ENCODE measurements around the gene C16orf95. TPM values are rescaled to one million over a fixed set of nuclear protein-coding genes. Genes with fewer than 3 reads are reported as not detected.
A peak's percentile ranks its signal among the peaks of the same experiment; 100 is the strongest.

The C16orf95 gene
- total and polyA plus RNA-seq, 12 donors, result 0.67 to 9.9 (median 5.3) TPM

GRCh38 chr16:87330257-87330624 lies 13.0 kb upstream of the C16orf95 start:
- DNase-seq, result no peak
- no peaks in the 10 kb centered on the region for H3K27me3 ChIP-seq
- H3K4me1 ChIP-seq (replicated peaks in 1 of 2), result peaks cover 11 to 14% of the 10 kb centered on the region in 2 donors
- peaks cover 0 to 39% of the 10 kb centered on the region in 2 donors for H3K36me3 ChIP-seq (replicated peaks in 1 of 2)
- H3K9me3 ChIP-seq (replicated peaks in 1 of 3), result no peaks in the 10 kb centered on the region
- peak overlapping the region in 3 of 5 donors; percentile 11 to 71 (median 56) for H3K27ac ChIP-seq
- intact Hi-C loops (cut with DNase I), result loop anchor here in 1 of 2 donors (5.0 kb wide), 1 partner anchor 42 kb away; no protein-coding TSS in a partner anchor
- TF ChIP-seq POLR2A (IDR thresholded peaks at IDR 0.05), result no peak
- TF ChIP-seq CTCF (IDR thresholded peaks at IDR 0.05), result no peak
- WGBS, 4 donors, result 82 to 92% (median 86%) methylated on average over 11 of the region's 11 CpGs
- no peak overlapping the region for H3K4me3 ChIP-seq

- Histone ChIP-seq H3K27ac (peak overlapping the region in 4 of 5 donors; percentile 11 to 71 (median 54)), H3K36me3 (replicated peaks in 1 of 2) (peaks cover 0 to 33% of the 10 kb centered on the region in 2 donors), H3K27me3 (no peaks in the 10 kb centered on the region), H3K4me1 (replicated peaks in 1 of 2) (peaks cover 11 to 18% of the 10 kb centered on the region in 2 donors), H3K9me3 (replicated peaks in 1 of 3) (no peaks in the 10 kb centered on the region), H3K4me3 (no peak overlapping the region)
- intact Hi-C loops (cut with DNase I), result loop anchor here (5.0 kb wide), 2 partner anchors 43 to 53 kb away; partner anchors contain the start of gene FBXO31 (in 1 of the 2)
- DNase-seq, result peak in 6 of 7 donors; percentile 66 to 84 (median 78)
- 32 to 70% (median 58%) methylated on average over 12 to 20 of the region's 20 CpGs for WGBS, 4 donors
- peak in 1 of 2 donors; percentile 50 for TF ChIP-seq POLR2A (IDR thresholded peaks at IDR 0.05)
- no peak for TF ChIP-seq CTCF (IDR thresholded peaks at IDR 0.05)
Measured at GRCh38 chr16:87329436-87330256, 12.5 kb upstream of the C16orf95 start.

GRCh38 chr16:87328846-87329245 lies 11.7 kb upstream of the C16orf95 start:
- no peaks in the 10 kb centered on the region for H3K27me3 ChIP-seq
- DNase-seq, result no peak
- H3K36me3 ChIP-seq (replicated peaks in 1 of 2), result peaks cover 0 to 25% of the 10 kb centered on the region in 2 donors

More at GRCh38 chr16:87328846-87329245, 11.7 kb upstream of the C16orf95 start:
- no peaks in the 10 kb centered on the region for H3K9me3 ChIP-seq (replicated peaks in 1 of 3)
- peak overlapping the region in 4 of 5 donors; percentile 11 to 71 (median 54) for H3K27ac ChIP-seq
- WGBS, 4 donors, result 75 to 87% (median 83%) methylated on average over 8 to 12 of the region's 12 CpGs
- intact Hi-C loops (cut with DNase I), result loop anchor here in 1 of 2 donors (5.0 kb wide), 1 partner anchor 53 kb away; the partner anchor contains the start of gene FBXO31
- H3K4me3 ChIP-seq, result no peak overlapping the region
- peaks cover 11 to 22% of the 10 kb centered on the region in 2 donors for H3K4me1 ChIP-seq (replicated peaks in 1 of 2)
- TF ChIP-seq CTCF (IDR thresholded peaks at IDR 0.05) (no peak), POLR2A (IDR thresholded peaks at IDR 0.05) (no peak)
